HG03457 (cell line): ENCODE data around the gene HOXD9.

Experiments
- ATAC-seq: cut with Tn5 transposase; IDR thresholded peaks from one replicate; pipeline ENCODE4 v1.9.1; 2021; ENCODE audit warnings: moderate number of reproducible peaks; ENCODE audit not compliant: unreplicated experiment

HOXD9 gene

DNA sequence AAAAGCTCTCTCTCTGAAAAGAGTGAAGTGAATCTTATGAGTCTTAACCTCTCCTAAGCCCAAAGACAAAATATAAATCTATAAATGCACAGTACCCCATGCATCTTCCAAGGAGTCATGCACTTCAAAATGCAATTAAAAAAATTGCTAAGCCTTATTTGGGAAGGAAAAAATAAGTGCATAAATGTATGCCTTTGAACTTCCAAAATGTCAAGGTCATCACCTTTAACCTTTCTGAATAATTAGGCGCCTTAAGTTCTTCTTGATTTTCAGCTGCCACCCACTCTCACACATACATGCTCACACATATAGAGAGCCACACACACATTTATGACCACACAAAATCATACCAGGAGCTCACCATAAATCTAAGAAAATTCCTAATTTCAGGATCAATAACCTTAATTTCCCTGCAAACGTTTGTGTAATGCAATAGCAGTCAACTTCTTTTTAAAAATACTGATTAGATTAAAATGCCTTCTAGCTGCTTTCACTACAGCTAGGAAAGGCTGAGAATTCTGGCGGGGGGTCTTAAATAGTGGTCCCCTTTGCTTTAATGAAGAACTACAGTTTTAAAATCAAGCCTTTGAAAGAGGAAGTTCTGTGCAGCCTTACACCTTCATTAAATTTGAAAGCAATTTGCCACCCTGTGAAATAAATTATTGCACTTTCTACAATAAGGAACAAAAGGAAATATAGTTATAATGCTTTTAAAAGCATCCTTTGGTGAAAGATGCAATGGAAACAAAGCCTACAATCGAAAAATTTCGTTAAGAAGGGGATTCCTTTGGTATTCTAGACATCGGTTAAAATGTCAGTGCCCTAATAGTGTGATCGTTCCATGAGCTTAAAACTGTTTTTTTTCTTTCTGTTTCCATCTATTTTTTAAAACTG is 11.9 kb upstream of the HOXD9 start:
- ATAC-seq, result no peak

DNA sequence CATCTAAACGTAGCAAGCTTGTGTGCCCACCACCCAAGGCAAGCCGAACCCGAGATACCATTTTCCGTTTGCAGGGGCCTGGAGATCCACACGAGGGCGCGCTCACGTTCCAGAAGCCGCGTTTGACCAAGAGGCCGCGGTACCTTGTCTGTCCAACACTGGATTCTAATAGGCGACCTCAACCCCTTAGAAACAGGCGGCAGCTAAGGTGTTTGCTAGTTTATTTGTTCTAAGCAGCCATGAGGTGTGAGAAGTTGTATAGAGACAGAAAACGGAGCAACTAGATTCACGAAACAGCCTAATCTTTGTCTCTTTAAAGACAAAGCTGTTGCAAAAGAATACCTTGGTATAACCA is 11.2 kb upstream of the HOXD9 start:
- no peak for ATAC-seq

DNA sequence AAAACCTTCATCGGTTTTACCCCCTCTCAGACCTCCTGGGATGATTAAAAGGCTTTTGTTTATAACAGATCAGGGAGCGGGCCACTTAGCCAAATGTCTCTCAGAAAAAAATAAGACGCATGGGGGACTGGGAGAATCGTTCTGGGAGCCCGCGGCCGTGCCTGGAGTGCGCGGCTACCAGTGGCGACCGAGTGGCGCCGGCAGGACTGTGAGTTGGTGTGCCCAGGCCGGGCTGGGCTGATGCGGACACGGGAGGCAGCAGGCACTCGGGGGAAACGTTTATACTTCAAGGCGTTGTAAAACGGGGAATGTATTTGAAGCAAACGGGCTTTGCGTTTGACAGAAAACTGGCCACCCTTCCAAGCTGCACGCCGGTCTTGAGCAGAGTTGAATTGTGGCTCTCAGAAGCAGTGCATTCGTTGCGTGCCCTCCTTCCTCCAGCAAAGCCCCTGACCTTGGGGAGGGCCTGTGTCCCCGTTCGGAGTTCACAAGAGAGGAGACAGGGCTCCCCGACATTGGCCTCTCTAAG is 10.6 kb upstream of the HOXD9 start:
- ATAC-seq, result no peak

DNA sequence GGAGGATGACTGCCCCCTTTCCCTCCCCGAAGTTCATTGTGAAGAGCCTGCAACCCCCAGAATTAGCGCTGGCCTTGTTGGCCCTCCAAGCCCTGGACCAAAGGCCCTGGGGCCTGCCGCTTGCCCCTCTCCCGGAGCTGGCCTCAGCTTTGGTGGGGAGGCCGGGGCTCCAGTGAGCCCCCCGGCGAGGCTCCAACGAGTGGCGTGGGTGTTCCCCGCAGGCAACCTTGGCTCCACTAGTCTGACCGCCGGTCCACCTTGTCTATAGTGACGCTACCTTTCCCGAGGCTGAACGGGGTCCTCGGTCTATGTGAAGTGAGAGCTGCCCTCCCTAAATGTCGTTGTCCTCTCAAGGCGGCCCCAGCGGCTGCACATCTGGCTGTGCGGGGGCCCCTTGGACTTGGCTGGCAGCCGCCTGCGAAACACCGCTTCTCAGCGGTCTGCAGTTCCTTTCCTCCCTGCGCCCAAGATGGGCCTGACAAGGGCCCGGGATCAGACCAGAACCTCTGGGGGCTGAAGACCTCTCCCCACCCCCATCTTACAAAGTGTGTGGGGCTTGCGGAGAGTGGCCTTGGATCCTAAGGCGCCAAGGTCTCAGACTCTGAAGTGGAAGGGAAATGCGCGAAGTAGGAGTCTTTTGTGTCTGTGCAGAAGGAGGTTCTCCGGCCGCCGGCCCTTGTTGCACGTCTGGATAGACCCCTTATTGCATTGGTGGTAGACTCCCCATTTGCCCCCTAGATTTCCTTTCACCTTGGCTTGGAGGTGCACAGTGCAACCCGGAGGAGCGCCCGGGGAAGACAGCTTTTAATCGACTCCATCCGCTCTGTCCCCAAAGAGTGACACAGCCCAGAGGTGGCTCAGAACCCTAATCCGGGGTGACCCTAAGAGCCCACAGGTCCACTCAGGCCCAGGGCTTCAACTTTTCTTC is 9.9 kb upstream of the HOXD9 start:
- no peak for ATAC-seq

DNA sequence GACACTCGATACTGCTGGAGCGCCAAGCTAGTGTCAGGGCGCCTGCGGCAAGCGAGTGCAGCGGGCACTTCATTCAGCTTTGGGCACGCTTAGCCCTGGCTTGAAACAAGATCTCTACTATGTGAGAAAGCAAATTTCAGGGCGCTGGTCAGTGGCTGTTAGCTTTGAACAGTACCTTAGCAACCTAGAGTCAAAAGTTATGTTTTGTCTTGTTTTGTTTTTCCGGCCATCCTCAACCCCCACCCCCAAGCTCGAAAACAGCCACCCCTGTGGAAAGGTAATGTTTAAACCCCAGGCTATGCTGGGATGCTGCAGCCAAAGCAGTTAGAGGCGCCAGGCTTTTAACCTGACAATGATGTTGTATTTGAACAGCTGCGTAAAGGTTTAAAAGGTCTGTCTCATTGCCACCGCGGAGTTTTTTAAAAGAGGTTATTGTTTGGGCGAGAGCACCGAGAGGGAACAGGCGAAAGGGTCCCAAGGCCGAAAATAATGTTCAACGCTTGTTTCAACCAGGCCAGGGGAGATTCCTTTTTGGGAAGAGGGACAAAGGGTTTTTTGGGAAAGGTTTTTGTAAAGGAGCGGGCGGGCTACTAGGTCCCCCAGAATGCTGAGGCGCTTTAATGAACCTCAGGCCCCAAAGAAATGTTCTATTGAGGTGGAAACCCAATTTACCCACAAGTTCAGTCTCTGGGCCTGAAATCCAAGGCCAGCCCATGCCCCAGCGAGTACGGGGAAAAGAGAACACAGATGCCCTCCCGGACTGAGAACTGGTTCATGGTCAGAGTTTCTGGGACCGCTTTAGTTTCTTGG is 8.2 kb upstream of the HOXD9 start:
- ATAC-seq, result no peak

DNA sequence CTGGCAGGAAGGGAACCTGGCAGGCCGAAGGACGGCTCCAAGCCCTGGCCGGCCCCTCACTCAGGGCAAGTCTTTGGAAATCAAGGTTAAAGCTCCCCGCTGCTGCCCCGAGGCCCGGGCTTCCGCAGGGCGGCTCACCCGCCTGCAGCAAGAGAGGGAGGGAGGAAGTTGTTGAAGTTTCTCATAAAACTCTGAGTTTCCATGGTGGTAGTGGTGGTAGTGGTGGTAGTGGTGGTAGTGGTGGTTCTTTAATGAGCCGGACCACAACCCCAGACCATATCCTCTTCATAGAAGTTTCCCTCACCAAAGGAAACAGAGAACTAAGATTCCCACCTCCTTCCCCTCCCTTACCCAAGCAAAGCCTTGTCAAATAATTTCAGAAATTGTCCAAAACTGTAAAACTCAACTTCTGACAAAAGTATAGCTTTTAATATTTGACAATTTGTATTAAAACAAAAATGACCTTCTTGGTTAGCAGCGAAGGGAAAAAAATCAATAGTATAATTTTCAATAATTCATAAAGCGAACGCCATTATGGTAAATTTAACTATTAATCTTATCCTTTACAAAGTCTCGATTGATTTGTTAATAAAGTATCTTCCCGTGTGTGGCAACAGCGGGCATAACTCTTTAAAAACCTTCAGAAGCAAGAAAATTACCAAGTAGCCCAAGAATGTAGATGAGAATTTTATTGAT is 7.4 kb upstream of the HOXD9 start:
- no peak for ATAC-seq

DNA sequence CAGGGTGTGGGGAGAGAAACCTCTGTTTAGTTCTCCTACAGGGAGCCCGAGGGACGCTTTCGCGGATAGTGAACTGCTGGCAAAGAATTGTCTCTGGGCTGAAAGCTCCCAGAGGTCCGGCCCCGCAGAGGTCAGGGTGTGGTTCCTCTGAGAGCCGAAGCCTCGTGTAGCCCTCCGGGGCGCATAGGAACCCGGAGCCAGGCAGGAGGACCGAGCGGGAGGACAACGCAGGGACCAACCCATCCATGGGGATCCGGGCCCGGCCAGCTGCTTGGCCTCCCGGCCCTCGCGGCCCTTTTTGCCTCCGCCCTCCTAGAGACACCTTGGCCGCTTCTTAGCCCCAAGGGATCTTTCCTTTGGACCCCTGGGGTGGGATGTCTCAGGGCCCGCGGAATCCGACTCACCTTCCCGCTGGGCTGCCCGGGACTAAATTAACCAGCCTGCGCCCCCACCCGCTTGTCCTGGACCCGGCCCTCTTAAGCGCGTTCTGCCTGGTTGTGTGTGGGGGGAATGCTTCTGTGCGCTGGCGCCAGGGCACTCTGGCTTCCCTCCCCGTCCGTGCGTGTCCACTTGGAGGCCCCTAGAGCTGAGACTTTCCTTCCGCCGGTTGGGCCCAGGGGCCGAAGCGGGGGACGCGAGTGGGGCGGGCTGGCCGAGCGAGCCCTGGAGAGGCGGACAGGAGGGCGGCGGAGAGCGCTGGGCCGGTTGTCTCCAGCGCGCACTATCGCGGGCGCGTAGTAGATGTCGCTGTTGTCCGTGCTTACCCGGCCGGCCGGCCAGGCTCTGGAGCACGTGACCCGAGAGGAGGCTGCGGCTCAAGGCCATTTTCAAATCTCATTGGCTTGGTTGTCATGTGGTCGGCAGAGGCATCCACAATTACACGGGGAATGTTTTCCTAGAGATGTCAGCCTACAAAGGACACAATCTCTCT is 6.4 kb upstream of the HOXD9 start, which contains the start of gene HOXD10:
HOXD10 (plus strand) TSS at position 896 of the 931 bp plus-strand sequence. CDS start 56 bp downstream, outside the sequence.
- ATAC-seq, result no peak

DNA sequence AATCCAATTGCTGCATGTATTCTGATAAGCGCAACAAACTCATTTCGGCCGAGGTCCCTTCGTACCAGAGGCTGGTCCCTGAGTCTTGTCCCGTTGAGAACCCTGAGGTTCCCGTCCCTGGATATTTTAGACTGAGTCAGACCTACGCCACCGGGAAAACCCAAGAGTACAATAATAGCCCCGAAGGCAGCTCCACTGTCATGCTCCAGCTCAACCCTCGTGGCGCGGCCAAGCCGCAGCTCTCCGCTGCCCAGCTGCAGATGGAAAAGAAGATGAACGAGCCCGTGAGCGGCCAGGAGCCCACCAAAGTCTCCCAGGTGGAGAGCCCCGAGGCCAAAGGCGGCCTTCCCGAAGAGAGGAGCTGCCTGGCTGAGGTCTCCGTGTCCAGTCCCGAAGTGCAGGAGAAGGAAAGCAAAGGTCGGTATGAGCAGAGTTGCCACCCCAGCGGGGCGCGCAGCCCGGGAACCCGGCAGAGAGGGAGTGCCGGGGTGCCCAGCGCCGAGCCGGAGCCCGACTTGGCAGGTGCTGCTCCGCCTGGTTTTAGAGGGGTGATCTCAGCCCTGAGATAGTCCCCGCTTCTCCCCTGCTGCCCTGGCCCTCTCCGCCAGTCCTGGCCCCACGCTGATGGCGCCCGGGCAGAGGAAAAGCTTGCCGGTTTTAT is 5.2 kb upstream of the HOXD9 start:
- no peak for ATAC-seq

DNA sequence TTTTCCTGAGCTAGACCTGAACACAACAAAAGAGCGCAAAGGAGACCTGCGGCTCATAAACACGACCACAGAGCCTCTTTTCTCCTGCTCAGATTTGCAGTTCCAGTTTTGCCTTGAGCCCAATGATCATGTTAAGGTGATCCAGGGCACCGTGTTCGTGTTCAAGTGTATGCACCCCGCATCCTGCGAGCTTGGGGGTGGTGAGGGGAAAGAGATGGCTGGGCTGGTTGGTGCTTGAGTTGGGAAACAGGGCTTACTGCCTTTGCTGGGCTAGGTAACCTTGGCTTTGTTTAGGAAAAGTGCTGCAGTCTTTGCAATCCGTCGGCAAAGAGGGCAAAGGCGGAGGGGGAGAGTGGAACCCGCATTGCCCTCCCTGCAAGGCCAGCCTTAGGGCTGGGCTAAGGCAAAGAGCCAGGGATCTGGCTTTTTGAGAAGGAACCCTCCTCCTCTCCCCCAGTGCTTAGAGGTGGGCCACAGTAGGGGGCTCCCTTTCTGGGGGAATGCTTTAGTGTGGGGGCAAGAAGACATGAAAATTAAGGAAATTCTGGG is 4.6 kb upstream of the HOXD9 start:
- no peak for ATAC-seq

DNA sequence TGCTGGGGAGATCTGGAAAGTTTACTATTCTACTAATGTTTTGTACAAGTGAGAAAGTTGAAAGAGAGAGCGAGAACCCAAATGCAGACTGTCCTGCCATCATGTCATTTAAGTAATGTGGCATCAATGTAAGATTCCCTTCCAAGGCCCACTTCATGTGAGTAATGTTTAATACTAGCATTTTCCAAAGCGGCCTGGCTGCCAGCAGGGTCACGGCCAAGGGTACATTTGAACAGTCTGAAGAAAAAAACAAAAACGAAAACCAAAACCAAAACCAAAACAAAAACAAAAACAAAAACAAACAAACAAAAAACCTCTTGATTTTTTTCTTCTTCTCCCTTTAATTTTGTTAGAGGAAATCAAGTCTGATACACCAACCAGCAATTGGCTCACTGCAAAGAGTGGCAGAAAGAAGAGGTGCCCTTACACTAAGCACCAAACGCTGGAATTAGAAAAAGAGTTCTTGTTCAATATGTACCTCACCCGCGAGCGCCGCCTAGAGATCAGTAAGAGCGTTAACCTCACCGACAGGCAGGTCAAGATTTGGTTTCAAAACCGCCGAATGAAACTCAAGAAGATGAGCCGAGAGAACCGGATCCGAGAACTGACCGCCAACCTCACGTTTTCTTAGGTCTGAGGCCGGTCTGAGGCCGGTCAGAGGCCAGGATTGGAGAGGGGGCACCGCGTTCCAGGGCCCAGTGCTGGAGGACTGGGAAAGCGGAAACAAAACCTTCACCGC is 3.7 kb upstream of the HOXD9 start:
- no peak for ATAC-seq

DNA sequence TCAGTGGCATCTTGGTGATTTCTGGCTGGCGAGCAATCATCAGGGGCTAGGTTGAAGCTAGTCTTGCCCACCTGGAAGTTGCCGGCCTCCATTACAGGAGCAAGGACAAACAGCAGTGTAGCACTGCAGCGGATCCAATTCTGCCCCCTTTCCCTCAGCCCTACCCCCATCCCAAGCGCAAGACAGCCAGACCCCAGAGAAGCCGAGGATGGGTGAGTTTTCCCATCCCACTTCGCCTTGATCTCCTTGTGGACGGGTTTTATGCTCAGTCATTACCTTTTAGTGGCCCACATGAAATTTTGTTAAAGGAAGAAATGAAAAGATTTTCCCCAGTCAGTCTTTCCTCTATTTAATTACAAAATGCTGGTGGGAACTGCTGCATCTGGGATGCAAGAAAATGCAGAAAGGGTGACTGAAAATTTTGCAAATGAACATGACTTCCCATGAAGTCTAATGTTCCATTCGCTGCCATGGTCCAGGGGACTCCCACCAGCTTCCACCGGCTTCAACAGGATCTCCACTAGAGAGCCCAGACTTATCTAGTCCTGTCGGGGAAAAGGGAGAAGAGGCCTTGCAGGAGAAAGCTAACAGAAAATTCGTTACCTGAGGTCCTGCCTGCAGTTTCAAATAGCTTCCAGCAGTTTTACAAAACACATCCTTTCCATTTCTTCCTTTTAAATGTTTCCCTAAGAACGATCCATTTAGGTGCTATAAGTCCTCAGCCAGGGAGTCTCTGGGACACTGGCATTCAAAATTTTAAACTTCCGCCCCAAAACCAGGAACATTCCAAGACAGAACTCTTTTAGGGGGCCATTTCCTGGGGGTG is 1.9 kb upstream of the HOXD9 start:
- ATAC-seq, result no peak

DNA sequence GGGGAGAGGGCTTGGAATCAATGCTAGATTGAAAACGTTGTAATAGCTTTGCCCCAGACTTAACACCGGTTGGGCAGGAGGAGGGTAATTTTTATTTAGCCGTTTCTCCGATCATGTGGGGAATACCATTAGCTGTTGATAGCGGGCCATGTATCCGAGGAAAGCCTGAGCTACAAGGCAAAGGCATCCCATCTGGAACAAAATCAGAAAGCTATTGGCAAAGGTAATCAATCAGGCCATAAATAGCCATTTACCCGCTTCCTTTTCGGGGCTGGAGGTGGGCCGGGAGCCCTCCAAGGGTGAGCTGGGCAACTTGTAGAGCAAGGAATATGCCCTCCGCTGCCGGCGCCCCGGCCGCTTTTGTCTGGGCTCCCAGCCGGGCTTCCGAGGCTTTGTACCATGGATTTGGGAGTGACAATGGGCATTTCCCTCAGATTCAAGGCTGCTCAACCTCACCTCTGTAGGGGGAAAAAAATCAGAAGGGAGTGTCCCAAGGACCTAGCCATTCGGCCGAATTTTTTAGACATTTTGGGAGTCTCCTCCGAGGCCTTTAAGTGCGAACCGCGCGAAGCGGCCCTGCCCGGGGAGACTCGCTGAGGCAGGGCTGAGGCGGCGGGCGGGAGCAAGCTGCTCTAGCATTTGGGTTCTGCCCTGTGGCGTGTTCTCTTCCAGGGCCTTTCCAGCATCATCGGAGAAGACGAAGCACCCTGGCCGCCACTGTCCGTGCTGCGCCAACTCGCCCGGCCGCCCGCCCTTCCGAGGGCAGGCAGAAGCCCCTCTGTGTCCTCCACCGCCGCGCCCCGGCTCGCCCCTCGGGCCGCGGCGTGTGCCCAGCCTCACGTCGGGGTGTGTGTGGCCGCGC is 1.1 kb upstream of the HOXD9 start:
- no peak for ATAC-seq

DNA sequence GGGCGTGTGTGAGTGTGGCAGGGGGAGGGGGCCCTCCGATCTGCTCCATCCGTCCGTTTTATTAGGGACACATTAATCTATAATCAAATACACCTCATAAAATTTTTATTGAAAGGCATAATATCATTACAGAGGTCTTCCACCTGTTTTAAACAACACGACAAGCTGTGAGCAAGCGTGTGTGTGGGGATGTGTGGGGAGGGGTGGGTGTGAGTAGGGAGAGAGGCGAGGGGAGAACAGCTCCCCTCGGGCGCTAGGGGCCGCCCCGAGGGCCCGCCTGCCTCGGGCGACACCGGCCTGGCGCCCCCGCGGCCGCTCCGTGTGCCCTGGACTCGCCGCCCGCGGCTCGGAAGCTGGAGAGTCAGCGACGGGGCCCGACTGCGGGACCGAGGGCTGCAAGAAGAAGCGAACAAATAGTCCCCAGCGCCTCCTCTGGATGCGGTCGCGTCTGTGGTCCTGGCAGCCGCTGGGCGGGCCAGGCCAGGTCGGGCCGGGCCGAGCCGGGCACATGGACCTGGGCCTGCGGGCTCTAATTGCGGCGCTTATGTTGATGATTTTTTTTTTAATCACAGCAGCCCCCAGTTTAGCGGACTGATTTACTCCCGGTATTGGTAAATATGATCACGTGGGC is 352 bp upstream of the HOXD9 start:
- no peak for ATAC-seq

DNA sequence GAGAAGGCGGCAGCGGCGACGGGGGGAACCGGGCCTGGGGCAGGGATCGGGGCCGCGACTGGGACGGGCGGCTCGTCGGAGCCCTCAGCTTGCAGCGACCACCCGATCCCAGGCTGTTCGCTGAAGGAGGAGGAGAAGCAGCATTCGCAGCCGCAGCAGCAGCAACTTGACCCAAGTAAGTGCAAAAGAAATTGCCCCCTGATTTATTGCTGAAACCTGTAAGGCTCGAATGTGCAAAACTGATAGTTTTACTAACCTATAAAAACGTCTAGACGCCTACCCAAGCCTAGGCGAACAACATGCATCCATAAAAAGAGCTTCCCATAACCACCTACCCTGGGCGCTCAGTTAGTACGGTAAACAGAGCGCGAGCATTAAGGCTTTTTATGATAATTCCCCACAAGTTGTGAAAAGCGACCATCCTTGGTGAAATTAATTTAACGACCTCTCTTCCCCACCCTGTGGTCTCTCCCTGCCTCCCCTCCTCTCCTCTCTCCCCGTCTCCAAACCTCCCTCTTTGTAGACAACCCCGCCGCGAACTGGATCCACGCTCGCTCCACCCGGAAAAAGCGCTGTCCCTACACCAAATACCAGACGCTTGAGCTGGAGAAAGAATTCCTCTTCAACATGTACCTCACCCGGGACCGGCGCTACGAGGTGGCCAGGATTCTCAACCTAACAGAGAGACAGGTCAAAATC is 1.0 kb downstream of the HOXD9 start:
- no peak for ATAC-seq
